Kidney epithelial cell (primary cell): ENCODE results near the gene MAGI1. TPM values are rescaled to one million over a fixed set of nuclear protein-coding genes. Genes with fewer than 3 reads are reported as not detected.
"Not testable (repeated sequence)": the region's sequence is repeated elsewhere in the genome, so short reads cannot be mapped to it uniquely, and the experiment has no call there.

Experiments used
- DNase-seq: peaks from one replicate; pipeline ENCODE4 v3.0.0-alpha.2; 2010; ENCODE audit warnings: low read depth
- H3K27me3 ChIP-seq: 2 replicates; pipeline ENCODE4 v1.6.0; 2011; ENCODE audit warnings: low read length; ENCODE audit not compliant: control insufficient read depth, insufficient read depth
- H3K36me3 ChIP-seq: 2 replicates; pipeline ENCODE4 v1.5.1; 2011; ENCODE audit warnings: low read length; ENCODE audit not compliant: control insufficient read depth, insufficient read depth
- H3K4me3 ChIP-seq: 2 replicates; pipeline ENCODE4 v1.5.1; 2011; ENCODE audit warnings: low read depth, mild to moderate bottlenecking, control low read depth, low read length
- total RNA-seq: library from RNA; depleted of rRNA; stranded (reverse); fragments of >200 nt; gene quantifications from 2 replicates; pipeline ENCODE4 v1.2.3, GENCODE V29; 2015
- TF ChIP-seq, protein P1 (sequence below): IDR thresholded peaks from 2 replicates; pipeline ENCODE4 v1.5.1; 2011; ENCODE audit warnings: mild to moderate bottlenecking, moderate library complexity, low read length, control low read depth, inconsistent platforms; ENCODE audit not compliant: insufficient read depth, poor library complexity, severe bottlenecking

Gene MAGI1
- total RNA-seq, 1 donor from 2014 or later = 15.8 TPM

DNA sequence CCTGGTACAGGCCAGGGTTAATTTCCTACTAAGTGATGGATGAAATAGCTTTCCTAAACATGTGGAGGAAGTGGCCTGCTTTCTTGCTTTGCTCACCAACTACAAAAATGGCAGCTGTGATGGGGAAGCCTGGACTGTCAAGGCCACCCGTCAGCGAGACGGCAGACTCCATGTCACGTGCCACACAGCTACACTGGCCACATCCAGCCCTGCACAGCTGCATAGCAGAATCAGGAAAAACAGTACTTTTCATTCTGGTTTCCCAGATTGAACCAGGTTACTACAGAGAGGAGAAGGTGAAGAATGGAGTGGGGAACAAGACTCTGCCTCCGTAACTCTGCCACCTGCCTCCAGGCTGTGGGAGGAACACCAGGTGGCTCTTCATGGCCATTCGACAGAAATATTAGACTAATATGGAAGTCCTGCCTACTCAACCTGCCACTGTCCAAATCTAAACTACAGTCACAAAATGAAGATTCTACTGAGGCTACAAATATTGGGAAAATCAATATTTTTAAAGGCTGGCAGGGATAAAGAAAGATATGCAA is 174.3 kb downstream of the MAGI1 start:
- Histone ChIP-seq H3K27me3 (no peaks in the 10 kb centered on the region), H3K4me3 (no peak overlapping the region), H3K36me3 (no peaks in the 10 kb centered on the region)
- TF ChIP-seq, protein P1, sequence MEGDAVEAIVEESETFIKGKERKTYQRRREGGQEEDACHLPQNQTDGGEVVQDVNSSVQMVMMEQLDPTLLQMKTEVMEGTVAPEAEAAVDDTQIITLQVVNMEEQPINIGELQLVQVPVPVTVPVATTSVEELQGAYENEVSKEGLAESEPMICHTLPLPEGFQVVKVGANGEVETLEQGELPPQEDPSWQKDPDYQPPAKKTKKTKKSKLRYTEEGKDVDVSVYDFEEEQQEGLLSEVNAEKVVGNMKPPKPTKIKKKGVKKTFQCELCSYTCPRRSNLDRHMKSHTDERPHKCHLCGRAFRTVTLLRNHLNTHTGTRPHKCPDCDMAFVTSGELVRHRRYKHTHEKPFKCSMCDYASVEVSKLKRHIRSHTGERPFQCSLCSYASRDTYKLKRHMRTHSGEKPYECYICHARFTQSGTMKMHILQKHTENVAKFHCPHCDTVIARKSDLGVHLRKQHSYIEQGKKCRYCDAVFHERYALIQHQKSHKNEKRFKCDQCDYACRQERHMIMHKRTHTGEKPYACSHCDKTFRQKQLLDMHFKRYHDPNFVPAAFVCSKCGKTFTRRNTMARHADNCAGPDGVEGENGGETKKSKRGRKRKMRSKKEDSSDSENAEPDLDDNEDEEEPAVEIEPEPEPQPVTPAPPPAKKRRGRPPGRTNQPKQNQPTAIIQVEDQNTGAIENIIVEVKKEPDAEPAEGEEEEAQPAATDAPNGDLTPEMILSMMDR = no peak
- DNase-seq = no peak

DNA sequence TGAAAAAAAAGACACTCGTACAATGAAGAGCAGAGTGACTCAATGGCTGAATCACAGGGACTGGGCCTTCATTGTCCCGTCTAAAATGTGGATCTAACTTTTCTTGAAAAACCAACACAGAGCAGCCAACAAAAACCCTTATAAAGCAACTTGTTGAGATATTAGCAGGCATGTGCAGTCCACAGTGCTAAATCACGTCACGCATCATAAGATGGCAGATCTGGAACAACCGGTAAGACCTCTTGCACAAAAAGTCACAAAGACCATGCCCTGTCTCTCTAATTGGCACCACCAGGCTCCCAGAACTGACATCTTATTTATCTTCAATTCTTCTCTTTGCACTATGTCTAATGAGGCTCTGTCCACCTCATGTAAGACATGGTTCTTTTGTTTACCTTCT is 177.0 kb downstream of the MAGI1 start:
- no peaks in the 10 kb centered on the region for H3K36me3 ChIP-seq
- H3K27me3 ChIP-seq = no peaks in the 10 kb centered on the region
- no peak overlapping the region for H3K4me3 ChIP-seq
- TF ChIP-seq, protein P1 = no peak
- no peak for DNase-seq

DNA sequence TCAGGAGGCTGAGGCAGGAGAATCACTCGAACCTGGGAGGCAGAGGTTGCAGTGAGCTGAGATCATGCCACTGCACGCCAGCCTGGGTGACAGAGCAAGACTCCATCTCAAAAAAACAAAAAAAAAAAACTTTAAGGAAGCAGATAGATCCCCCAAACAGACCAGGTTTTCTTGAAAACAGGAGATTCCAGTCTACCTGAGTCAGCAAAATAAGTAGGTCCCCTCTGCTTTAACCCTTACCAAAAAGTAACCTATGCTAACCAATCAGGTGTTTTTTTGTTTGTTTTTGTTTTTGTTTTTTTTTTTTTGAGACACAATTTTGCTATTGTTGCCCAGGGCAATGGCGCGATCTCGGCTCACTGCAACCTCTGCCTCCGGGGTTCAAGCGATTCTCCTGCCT is 179.1 kb downstream of the MAGI1 start:
- H3K36me3 ChIP-seq, H3K4me3 ChIP-seq, DNase-seq, H3K27me3 ChIP-seq: not testable (repeated sequence)

DNA sequence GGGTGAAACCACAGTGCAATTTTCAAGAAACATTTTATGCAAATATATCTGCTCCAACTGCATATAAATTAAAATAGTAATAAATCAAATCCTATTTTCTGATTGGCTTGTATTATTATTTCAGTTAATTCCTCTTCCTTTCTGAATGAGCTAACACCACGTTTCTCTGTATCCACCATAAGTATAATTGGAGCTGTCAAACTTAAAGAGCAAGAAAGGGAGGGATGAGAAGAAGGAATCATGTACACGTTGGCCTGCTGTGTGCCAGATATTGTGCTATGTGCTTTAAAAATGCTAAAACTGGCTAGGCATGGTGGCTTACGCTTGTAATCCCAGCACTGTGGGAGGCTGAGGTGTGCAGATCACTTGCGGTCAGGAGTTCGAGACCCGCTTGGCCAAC is 180.0 kb downstream of the MAGI1 start:
- H3K27me3 ChIP-seq = no peaks in the 10 kb centered on the region
- H3K4me3 ChIP-seq = no peak overlapping the region
- TF ChIP-seq, protein P1 = no peak
- H3K36me3 ChIP-seq = no peaks in the 10 kb centered on the region
- DNase-seq = no peak

DNA sequence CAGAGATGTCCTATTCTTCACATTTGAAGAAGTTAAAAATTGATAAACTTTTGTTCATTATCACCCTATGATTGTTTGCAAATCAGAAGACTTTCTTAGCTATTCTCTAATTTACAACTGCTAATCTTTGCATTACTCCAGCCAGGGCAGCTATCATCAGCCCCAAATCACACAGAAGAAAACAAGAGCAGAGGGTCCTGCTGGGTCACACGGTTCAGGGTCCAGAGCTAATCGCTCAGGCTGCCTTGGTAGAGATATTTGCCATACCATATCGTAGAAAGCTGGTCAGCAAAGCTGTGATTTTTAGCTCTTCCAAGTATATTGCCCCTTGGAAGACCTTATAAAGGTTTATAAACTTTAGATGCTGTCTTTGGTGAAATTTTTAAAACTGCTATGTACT is 181.4 kb downstream of the MAGI1 start:
- DNase-seq = no peak
- TF ChIP-seq, protein P1 = no peak
- H3K27me3 ChIP-seq = no peaks in the 10 kb centered on the region
- no peaks in the 10 kb centered on the region for H3K36me3 ChIP-seq
- H3K4me3 ChIP-seq = no peak overlapping the region

DNA sequence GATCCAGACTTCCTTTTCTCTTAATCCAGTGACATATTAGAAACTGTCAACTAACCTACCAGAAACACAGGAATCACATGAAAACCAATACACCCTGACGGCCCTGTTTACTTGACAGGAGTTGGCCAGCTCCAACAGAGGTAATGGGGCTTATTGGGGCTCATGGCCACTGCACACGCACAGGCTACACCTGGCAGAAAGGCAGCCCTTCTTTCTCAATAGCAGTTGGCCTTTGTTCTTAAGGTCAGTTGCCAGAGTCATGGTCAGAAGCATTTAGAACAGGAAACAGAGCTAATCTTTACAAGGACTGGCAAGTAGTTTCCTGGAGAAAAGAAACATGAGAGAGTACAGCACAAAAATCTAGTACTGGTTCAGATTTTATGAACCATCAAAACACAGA is 181.8 kb downstream of the MAGI1 start:
- H3K4me3 ChIP-seq = no peak overlapping the region
- no peak for DNase-seq
- no peaks in the 10 kb centered on the region for H3K36me3 ChIP-seq
- H3K27me3 ChIP-seq = no peaks in the 10 kb centered on the region
- TF ChIP-seq, protein P1 = no peak
